Parathyroid adenoma (tissue), 2 donors: ENCODE results near the gene DENND5A.
"Not testable (repeated sequence)": the region's sequence is repeated elsewhere in the genome, so short reads cannot be mapped to it uniquely, and the experiment has no call there.

Experiments used
- H2AFZ ChIP-seq: fragments of 300-600 bp; sonication (generic); one replicate; pipeline ENCODE4 v1.7.0; 2017; ENCODE audit warnings: antibody characterized with exemption, mild to moderate bottlenecking
- H3K27ac ChIP-seq: fragments of 300-600 bp; sonication (generic); one replicate; pipeline ENCODE4 v1.7.0; 2017
- H3K27me3 ChIP-seq: fragments of 300-600 bp; sonication (generic); one replicate; pipeline ENCODE4 v1.7.0; 2017; ENCODE audit warnings: low read length; ENCODE audit not compliant: control insufficient read depth, insufficient read depth
- H3K36me3 ChIP-seq: fragments of 300-600 bp; sonication (generic); one replicate; pipeline ENCODE4 v1.7.0; 2017; ENCODE audit warnings: low read length; ENCODE audit not compliant: control insufficient read depth, insufficient read depth
- H3K4me1 ChIP-seq: fragments of 300-600 bp; sonication (generic); one replicate; pipeline ENCODE4 v1.7.0; 2017; ENCODE audit warnings: control low read depth
- H3K4me2 ChIP-seq: fragments of 300-600 bp; sonication (generic); one replicate; pipeline ENCODE4 v1.7.0; 2017; ENCODE audit warnings: low read length
- H3K4me3 ChIP-seq: fragments of 300-600 bp; sonication (generic); one replicate; pipeline ENCODE4 v1.7.0; 2017; ENCODE audit warnings: low read depth, low read length
- H3K79me2 ChIP-seq: fragments of 300-600 bp; sonication (generic); one replicate; pipeline ENCODE4 v1.7.0; 2017; ENCODE audit warnings: control low read depth
- H3K9ac ChIP-seq: fragments of 300-600 bp; sonication (generic); one replicate; pipeline ENCODE4 v1.7.0; 2017; ENCODE audit warnings: mild to moderate bottlenecking
- H3K9me3 ChIP-seq: fragments of 300-600 bp; sonication (generic); one replicate; pipeline ENCODE4 v1.7.0; 2017; ENCODE audit warnings: low read length; ENCODE audit not compliant: control insufficient read depth
- TF ChIP-seq, protein P1 (sequence below): fragments of 300-600 bp; sonication (generic); IDR thresholded peaks from one replicate; pipeline ENCODE4 v1.7.0; 2017; ENCODE audit warnings: antibody characterized with exemption, mild to moderate bottlenecking
- donor health status: primary hyperparathyroidism.

Gene DENND5A

GRCh38 chr11:9201372-9202162 is 63.6 kb downstream of the DENND5A start:
- Histone ChIP-seq H2AFZ (no peak overlapping the region), H3K9ac (no peak overlapping the region), H3K9me3 (no peaks in the 10 kb centered on the region), H3K4me2 (no peak overlapping the region), H3K27me3 (no peaks in the 10 kb centered on the region), H3K79me2 (no peaks in the 10 kb centered on the region), H3K27ac (no peak overlapping the region), H3K36me3 (no peaks in the 10 kb centered on the region), H3K4me3 (no peak overlapping the region), H3K4me1 (no peaks in the 10 kb centered on the region)
- TF ChIP-seq, protein P1, sequence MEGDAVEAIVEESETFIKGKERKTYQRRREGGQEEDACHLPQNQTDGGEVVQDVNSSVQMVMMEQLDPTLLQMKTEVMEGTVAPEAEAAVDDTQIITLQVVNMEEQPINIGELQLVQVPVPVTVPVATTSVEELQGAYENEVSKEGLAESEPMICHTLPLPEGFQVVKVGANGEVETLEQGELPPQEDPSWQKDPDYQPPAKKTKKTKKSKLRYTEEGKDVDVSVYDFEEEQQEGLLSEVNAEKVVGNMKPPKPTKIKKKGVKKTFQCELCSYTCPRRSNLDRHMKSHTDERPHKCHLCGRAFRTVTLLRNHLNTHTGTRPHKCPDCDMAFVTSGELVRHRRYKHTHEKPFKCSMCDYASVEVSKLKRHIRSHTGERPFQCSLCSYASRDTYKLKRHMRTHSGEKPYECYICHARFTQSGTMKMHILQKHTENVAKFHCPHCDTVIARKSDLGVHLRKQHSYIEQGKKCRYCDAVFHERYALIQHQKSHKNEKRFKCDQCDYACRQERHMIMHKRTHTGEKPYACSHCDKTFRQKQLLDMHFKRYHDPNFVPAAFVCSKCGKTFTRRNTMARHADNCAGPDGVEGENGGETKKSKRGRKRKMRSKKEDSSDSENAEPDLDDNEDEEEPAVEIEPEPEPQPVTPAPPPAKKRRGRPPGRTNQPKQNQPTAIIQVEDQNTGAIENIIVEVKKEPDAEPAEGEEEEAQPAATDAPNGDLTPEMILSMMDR, result no peak

- no peak overlapping the region for H3K4me2 ChIP-seq
- no peaks in the 10 kb centered on the region for H3K36me3 ChIP-seq
- no peaks in the 10 kb centered on the region for H3K9me3 ChIP-seq
- no peak overlapping the region for H3K4me3 ChIP-seq
- no peak overlapping the region for H3K27ac ChIP-seq
- TF ChIP-seq, protein P1, result no peak
- H3K79me2 ChIP-seq, result no peaks in the 10 kb centered on the region
- no peak overlapping the region for H2AFZ ChIP-seq
- H3K9ac ChIP-seq, result no peak overlapping the region
- no peaks in the 10 kb centered on the region for H3K4me1 ChIP-seq
- H3K27me3 ChIP-seq, result no peaks in the 10 kb centered on the region
These were observed 64.7 kb downstream of the DENND5A start for GRCh38 chr11:9200471-9200870.

GRCh38 chr11:9193316-9193715 is 71.8 kb downstream of the DENND5A start:
- Histone ChIP-seq H3K79me2 (no peaks in the 10 kb centered on the region), H2AFZ (no peak overlapping the region), H3K36me3 (no peaks in the 10 kb centered on the region), H3K9ac (no peak overlapping the region), H3K4me1 (no peaks in the 10 kb centered on the region), H3K27ac (no peak overlapping the region), H3K4me3 (no peak overlapping the region), H3K27me3 (no peaks in the 10 kb centered on the region), H3K9me3 (no peaks in the 10 kb centered on the region), H3K4me2 (no peak overlapping the region)
- TF ChIP-seq, protein P1, result no peak

DNA sequence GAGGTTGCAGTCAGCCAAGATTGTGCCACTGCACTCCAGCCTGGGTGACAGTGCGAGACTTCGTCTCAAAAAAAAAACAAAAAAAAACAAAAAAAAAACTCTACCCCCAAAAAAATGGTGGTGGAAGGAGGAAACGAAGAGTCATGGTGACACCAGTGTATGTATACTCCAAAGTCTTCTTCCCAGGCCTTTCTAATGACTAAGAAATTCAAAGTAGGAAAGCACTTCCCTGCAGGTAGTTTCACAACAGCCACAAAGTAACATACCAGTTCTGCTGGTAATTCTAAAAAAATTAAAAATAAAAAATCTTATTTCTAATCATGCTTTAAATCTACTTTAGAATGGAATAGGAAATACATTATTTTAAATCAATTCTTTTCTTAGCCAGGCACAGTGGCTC is 72.6 kb downstream of the DENND5A start:
- H3K27me3 ChIP-seq, result no peaks in the 10 kb centered on the region
- H3K9me3 ChIP-seq, result no peaks in the 10 kb centered on the region
- no peak overlapping the region for H3K27ac ChIP-seq
- no peak overlapping the region for H3K9ac ChIP-seq
- no peaks in the 10 kb centered on the region for H3K36me3 ChIP-seq
- H3K4me3 ChIP-seq, result no peak overlapping the region
- TF ChIP-seq, protein P1, result no peak
- no peaks in the 10 kb centered on the region for H3K79me2 ChIP-seq
- no peaks in the 10 kb centered on the region for H3K4me1 ChIP-seq
- no peak overlapping the region for H2AFZ ChIP-seq
- H3K4me2 ChIP-seq, result no peak overlapping the region

- not testable (repeated sequence) for H3K79me2 ChIP-seq, H2AFZ ChIP-seq, H3K4me2 ChIP-seq, H3K27ac ChIP-seq, H3K4me3 ChIP-seq, H3K9me3 ChIP-seq, H3K36me3 ChIP-seq, H3K27me3 ChIP-seq, H3K9ac ChIP-seq, H3K4me1 ChIP-seq
These were observed 74.7 kb downstream of the DENND5A start for GRCh38 chr11:9190326-9191016.

GRCh38 chr11:9188860-9189259 is 76.3 kb downstream of the DENND5A start:
- not testable (repeated sequence) for H3K4me3 ChIP-seq, H3K27ac ChIP-seq, H3K27me3 ChIP-seq, H3K9me3 ChIP-seq, H3K4me1 ChIP-seq, H2AFZ ChIP-seq, H3K79me2 ChIP-seq, H3K4me2 ChIP-seq, H3K9ac ChIP-seq, H3K36me3 ChIP-seq
